Parathyroid adenoma (tissue), 2 donors: ENCODE results near the gene TRMT1.
"Not testable (repeated sequence)": the region's sequence is repeated elsewhere in the genome, so short reads cannot be mapped to it uniquely, and the experiment has no call there.

Experiments used
- H2AFZ ChIP-seq: fragments of 300-600 bp; sonication (generic); one replicate; pipeline ENCODE4 v1.7.0; 2017; ENCODE audit warnings: antibody characterized with exemption, mild to moderate bottlenecking
- H3K27ac ChIP-seq: fragments of 300-600 bp; sonication (generic); one replicate; pipeline ENCODE4 v1.7.0; 2017
- H3K27me3 ChIP-seq: fragments of 300-600 bp; sonication (generic); one replicate; pipeline ENCODE4 v1.7.0; 2017; ENCODE audit warnings: low read length; ENCODE audit not compliant: control insufficient read depth, insufficient read depth
- H3K36me3 ChIP-seq: fragments of 300-600 bp; sonication (generic); one replicate; pipeline ENCODE4 v1.7.0; 2017; ENCODE audit warnings: low read length; ENCODE audit not compliant: control insufficient read depth, insufficient read depth
- H3K4me1 ChIP-seq: fragments of 300-600 bp; sonication (generic); one replicate; pipeline ENCODE4 v1.7.0; 2017; ENCODE audit warnings: control low read depth
- H3K4me2 ChIP-seq: fragments of 300-600 bp; sonication (generic); one replicate; pipeline ENCODE4 v1.7.0; 2017; ENCODE audit warnings: low read length
- H3K4me3 ChIP-seq: fragments of 300-600 bp; sonication (generic); one replicate; pipeline ENCODE4 v1.7.0; 2017; ENCODE audit warnings: low read depth, low read length
- H3K79me2 ChIP-seq: fragments of 300-600 bp; sonication (generic); one replicate; pipeline ENCODE4 v1.7.0; 2017; ENCODE audit warnings: control low read depth
- H3K9ac ChIP-seq: fragments of 300-600 bp; sonication (generic); one replicate; pipeline ENCODE4 v1.7.0; 2017; ENCODE audit warnings: mild to moderate bottlenecking
- H3K9me3 ChIP-seq: fragments of 300-600 bp; sonication (generic); one replicate; pipeline ENCODE4 v1.7.0; 2017; ENCODE audit warnings: low read length; ENCODE audit not compliant: control insufficient read depth
- CTCF ChIP-seq: fragments of 300-600 bp; sonication (generic); IDR thresholded peaks from one replicate; pipeline ENCODE4 v1.7.0; 2017; ENCODE audit warnings: antibody characterized with exemption, mild to moderate bottlenecking
- donor health status: primary hyperparathyroidism.

TRMT1 gene

GRCh38 chr19:13116282-13117175 lies at the start of gene TRMT1:
Gene TRMT1 (minus strand): TSS chr19:13116740. CDS start chr19:13116399, 341 bp downstream.
- peak within 1 kb of the TSS; percentile 89 for H3K4me3 ChIP-seq
- peak within 1 kb of the TSS; percentile 87 for H3K4me2 ChIP-seq
- no peaks in the 10 kb centered on the region for H3K27me3 ChIP-seq
- no peak for TF ChIP-seq CTCF
- peaks cover 14% of the 10 kb centered on the region for H3K4me1 ChIP-seq
- H2AFZ ChIP-seq: peak within 1 kb of the TSS; percentile 85
- no peaks in the 10 kb centered on the region for H3K9me3 ChIP-seq
- H3K79me2 ChIP-seq: peaks cover 11% of the 10 kb centered on the region
- no peaks in the 10 kb centered on the region for H3K36me3 ChIP-seq
- peak within 1 kb of the TSS; percentile 58 for H3K27ac ChIP-seq
- H3K9ac ChIP-seq: no peak within 1 kb of the TSS

GRCh38 chr19:13166151-13166550 lies 49.6 kb upstream of the TRMT1 start:
- H3K4me3 ChIP-seq, H3K9me3 ChIP-seq, H3K9ac ChIP-seq, H2AFZ ChIP-seq, H3K79me2 ChIP-seq, H3K4me2 ChIP-seq, H3K27me3 ChIP-seq, H3K36me3 ChIP-seq: not testable (repeated sequence)
- Histone ChIP-seq H3K4me1 (peaks cover 31% of the 10 kb centered on the region), H3K27ac (peak overlapping the region; percentile 93)

GRCh38 chr19:13165162-13165997 lies 48.8 kb upstream of the TRMT1 start:
- Histone ChIP-seq H3K4me2 (no peak overlapping the region), H3K79me2 (no peaks in the 10 kb centered on the region), H3K27ac (peak overlapping the region; percentile 93), H3K4me3 (no peak overlapping the region), H3K27me3 (no peaks in the 10 kb centered on the region), H3K9me3 (no peaks in the 10 kb centered on the region), H3K36me3 (no peaks in the 10 kb centered on the region), H2AFZ (peak overlapping the region; percentile 88), H3K4me1 (peaks cover 31% of the 10 kb centered on the region), H3K9ac (no peak overlapping the region)
- TF ChIP-seq CTCF: no peak

GRCh38 chr19:13164343-13165161 lies 48.0 kb upstream of the TRMT1 start:
- H3K36me3 ChIP-seq: no peaks in the 10 kb centered on the region
- H3K9me3 ChIP-seq: no peaks in the 10 kb centered on the region
- no peaks in the 10 kb centered on the region for H3K27me3 ChIP-seq
- H3K9ac ChIP-seq: peak overlapping the region; percentile 34
- H3K4me3 ChIP-seq: peak overlapping the region; percentile 32
- H3K27ac ChIP-seq: peak overlapping the region; percentile 93
- H3K4me1 ChIP-seq: peaks cover 31% of the 10 kb centered on the region
- no peak for TF ChIP-seq CTCF
- H3K79me2 ChIP-seq: no peaks in the 10 kb centered on the region
- H3K4me2 ChIP-seq: peak overlapping the region; percentile 68
- peak overlapping the region; percentile 88 for H2AFZ ChIP-seq
